GM18951 (cell line): ENCODE data around the gene FKBP5.
"Not testable (repeated sequence)": the region's sequence is repeated elsewhere in the genome, so short reads cannot be mapped to it uniquely, and the experiment has no call there.

ENCODE experiments used
- POLR2A ChIP-seq: IDR thresholded peaks from 4 replicates; pipeline ENCODE4 v1.6.1; 2011; ENCODE audit warnings: mild to moderate bottlenecking; ENCODE audit not compliant: insufficient read length, insufficient read depth; ENCODE audit errors: extremely low read depth
- in situ Hi-C: fragments of 300-500 bp; cut with MboI; formaldehyde crosslinking; loops from one replicate; pipeline ENCODE4 v1.12.0; 2022; ENCODE audit warnings: low sequenced_read_pairs, mixed read lengths, inconsistent platforms; ENCODE audit not compliant: unreplicated experiment

The FKBP5 gene

DNA sequence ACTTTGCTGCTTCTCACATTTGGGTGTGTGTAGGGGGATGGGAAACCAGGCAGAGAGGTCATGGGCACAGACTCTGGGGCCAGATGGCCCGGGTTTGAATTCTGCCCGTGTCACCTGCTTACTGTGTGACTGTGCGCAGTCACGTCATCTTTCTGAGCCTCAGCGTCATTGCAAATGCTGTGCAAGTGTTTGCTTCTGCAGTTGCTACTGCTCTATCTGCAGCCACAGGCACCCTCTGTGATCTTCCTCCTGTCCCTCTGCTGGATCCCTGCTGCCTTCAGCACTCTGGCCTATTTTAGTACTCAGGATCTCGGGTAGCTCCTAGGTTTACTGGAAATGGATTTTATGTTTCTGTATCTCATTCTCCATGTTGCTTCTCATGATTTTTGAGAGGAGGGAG is 135.4 kb downstream of the FKBP5 start:
- TF ChIP-seq POLR2A, result no peak
- in situ Hi-C loops, result no loop called here

DNA sequence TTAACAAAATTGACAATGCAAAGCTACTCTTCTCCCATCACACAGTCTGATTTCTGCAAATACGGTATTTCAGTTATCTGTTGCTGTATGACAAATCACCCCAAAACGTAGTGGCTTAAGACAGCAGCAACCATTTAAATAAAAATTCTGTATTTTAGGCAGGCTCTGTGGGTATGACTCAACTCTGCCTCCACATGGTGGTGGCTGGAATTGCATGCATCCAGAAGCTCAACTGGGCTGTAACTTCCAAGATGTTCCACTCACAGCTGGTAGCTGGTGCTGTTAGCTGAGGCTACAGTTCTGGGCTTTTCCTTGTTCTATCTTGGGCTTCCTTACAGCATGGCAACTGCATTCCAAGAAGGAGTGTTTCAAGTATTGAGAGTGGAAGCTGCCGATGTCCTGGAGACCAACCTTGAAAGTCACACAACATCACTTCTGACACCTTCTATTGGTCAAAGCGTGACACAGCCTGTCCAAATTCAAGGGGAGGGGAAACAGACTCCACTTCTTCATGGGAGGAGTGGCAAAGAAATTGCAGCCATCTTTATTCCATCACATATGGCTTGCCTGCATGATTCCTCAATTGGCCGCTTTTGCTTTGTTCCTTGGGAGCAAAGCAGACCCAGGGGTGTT is 136.3 kb downstream of the FKBP5 start:
- in situ Hi-C loops, result no loop called here
- no peak for TF ChIP-seq POLR2A

DNA sequence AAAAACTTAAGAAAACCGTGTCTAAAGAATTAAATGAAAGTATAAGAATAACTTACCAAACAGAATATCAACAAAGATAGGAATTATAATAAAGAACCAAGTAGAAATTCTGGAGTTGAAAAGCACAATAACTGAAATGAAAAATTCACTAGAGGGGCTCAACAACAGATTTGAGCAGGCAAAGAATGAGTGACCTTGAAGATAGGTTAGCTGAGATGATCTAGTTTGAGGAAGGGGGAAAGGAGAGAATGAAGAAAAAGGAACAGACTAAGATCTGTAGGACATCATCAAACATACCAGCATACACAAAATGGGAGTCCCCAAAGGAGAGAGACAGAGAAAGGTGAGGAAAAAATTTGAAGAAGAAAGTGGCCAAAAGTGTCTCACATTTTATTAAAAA is 138.3 kb downstream of the FKBP5 start:
- in situ Hi-C loops, result no loop called here
- no peak for TF ChIP-seq POLR2A

DNA sequence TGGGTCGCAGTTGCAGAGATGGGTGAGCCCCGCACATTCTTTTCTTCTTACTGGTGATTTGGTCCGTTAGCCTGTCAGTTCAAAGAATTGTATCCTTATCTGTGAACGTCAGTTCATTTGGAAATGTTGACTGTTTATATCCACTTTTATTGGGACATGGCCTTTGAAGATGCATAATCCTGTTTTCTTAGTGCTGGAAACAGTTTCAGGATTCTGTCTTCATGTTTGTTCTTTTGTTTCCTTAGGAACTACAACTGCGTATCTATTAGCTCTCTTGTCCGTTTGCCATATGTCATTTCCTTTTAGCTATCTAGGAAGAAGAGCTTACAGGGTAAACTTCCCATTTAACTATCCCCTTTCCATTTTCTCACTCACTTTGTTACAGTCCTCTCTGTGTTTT is 141.0 kb downstream of the FKBP5 start:
- in situ Hi-C loops, result no loop called here
- TF ChIP-seq POLR2A, result no peak

DNA sequence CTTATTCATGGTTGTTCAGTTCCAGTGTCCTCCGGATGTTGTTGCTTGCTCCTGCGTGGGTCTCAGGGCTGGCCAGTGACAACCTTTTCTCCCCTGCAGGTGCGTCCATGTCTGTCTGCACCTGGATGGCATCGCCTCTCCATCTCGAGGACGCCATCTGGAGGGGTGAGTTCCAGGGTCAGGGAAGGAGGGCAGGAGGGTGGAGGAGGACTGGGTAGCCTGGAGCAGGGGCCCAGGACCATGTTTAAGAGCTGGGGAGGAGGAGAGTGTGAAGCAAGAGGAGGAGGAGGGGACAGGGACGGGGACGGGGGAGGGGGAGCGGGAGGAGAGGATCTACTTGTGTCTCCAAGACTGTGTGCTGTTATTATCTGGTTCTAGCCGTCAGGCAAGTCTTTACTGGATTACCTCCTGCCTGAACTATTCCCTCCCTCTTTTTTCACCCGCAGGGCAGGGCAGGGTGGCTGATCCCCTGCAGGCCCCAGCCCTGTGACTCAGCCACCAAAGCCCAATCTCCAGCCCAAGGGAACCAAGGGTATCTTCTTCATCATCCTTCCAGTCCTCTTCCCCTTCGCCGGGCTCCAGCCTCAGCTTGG is 143.8 kb downstream of the FKBP5 start:
- no peak for TF ChIP-seq POLR2A
- in situ Hi-C loops, result no loop called here

DNA sequence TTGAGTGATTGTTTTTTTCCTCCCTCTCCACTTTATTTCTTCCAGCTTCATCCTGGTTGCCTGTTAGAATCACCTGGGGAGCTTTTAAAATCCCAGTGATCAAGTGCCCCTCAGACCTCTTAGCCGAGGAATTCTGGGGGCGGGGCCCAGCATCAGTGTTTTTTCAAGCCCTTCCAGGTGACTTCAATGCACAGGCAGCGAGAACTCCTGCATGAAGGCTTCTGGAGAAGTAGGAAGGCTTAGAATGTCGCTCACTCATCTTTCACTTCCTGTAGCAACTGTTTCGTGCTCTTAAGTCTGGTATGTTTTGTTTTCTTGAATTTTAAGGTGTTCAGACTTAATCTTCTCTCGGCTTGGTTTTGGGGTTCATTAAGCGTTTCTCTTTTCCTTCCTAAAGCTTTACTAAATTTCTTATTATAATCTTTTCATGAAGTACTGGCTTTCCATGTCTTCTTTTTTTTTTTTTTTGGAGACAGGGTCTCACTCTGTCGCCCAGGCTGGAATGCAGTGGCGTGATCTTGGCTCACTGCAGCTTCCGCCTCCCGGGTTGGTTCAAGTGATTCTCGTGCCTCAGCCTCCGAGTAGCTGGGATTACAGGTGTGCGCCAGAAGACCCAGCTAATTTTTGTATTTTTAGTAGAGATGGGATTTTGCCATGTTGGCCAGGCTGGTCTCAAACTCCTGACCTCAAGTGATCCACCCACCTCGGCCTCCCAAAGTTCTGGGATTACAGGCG is 145.1 kb downstream of the FKBP5 start:
- no peak for TF ChIP-seq POLR2A
- in situ Hi-C loops, result no loop called here

DNA sequence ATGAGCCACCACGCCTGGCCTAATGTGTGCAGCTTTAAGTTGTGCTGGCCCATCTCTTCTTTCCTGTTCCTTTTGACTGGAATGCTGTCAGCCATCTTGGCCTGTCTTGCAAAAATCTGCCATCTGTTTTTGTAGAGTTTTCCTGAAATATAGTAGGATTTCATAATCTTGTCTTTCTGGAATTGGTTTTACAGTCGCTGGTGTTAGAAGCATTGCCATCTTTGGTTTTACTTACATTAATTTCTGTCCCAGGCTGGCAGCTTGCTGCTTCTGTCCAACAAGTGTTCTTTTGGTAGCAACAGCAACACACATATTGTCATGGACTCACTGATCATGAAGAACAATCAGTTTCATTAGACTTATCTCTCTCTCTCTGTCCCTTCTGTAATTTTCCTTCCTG is 146.9 kb downstream of the FKBP5 start:
- no peak for TF ChIP-seq POLR2A
- in situ Hi-C loops, result no loop called here

DNA sequence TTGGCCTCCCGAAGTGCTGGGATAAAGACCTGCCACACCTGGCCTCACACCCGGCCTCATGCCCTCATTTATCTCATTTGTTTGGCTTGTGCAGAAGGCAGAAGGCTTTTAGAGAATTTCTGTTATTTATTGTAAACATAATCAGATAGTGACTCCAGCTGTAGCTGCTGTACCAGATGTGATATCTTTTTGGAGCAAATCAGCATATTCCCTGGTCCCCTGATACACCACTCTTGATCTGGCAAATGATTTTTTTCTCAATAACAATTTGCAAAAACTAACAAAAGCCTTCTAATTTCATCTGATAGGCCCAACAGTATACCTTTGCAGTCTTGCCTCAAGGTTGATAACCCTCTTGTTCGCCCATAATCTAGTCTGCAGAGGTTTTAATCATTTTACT is 149.5 kb downstream of the FKBP5 start:
- in situ Hi-C loops, result no loop called here
- TF ChIP-seq POLR2A, result no peak

DNA sequence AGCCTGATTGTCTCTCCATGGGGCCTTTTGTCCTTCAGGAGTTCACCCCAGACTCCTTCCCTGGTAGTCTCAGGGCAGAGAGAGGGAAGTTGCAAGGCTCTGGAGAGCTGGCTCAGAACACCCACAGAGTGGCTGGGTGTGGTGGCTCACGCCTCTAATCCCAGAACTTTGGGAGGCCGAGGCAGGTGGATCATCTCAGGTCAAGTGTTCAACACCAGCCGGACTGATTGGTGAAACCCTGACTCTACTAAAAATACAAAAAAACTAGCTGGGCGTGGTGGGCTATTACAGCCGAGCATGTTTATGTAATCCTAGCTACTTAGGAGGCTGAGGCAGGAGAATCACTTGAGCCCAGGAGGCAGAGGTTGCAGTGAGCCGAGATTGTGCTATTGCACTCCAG is 152.9 kb downstream of the FKBP5 start:
- in situ Hi-C loops, result not testable (repeated sequence)

DNA sequence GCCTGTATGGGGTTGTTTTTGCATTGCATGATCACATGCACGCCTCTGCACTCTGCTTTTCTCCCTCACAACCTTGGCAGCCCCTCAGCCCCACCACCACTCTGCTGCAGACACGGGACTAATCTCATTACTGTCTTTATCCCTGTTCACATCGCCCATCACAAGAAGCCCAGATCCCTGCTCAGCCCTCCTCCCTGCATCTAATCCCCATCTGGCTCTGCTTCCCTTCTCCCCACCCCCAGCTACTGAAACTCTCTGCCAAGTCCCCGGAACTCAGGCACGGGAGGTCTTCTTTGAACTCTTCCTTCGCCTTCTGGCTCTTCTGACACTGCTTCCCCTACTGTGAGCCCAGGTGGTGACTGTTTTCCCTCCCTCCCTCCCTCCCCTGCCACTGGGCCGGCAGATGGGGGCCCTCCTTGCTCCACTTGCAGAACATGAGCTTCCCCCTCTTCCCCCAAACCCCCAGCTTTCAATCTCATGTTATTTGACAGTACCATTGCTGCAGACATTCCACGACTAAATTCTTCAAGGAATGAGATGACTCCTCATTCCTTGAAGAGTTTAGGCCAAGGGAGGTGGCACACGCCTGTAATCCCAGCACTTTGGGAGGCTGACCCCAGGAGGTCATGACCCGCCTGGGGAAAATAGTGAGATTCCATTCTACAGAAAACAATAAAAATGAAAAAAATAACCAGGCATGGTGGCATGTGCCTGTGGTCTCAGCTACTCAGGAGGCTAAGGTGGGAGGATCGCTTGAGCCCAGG is 154.1 kb downstream of the FKBP5 start:
- in situ Hi-C loops, result no loop called here
- no peak for TF ChIP-seq POLR2A

DNA sequence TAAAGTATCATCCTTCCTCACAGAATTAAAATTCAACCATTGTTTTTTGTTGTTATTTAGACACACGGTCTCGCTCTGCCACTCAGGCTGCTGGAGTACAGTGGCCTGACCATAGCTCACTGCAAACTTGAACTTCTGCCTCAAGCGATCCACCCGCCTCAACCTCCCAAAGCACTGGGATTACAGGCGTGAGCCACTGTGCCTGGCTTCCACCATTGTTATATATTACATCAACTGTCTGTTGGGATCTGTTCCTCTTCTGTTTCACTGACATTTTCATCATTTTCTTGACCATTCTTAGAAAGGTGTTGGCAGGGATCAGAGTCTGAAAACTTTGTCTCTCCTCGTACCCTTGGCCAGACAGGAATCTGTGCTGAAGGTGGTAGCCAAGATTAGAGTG is 154.7 kb downstream of the FKBP5 start:
- in situ Hi-C loops, result no loop called here
- no peak for TF ChIP-seq POLR2A

DNA sequence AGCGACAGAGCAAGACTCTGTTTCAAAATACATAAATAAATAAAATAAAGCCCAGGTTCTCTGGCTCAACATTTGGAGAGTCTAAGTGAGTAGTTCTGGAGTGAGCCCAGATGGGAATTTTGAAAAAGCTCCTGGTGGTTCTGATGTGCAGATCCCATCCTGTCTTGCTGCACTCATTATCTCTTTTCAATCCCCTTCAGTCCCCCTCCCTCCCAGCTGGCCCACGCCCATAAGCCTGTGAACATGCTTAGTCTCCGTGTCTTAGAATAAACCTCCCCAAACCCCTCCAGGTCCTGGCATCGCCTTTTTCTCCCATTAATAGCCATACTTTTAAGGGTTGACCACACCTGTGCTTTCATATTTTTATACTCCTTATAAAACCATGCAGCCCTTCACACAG is 156.6 kb downstream of the FKBP5 start:
- TF ChIP-seq POLR2A, result no peak
- in situ Hi-C loops, result no loop called here

DNA sequence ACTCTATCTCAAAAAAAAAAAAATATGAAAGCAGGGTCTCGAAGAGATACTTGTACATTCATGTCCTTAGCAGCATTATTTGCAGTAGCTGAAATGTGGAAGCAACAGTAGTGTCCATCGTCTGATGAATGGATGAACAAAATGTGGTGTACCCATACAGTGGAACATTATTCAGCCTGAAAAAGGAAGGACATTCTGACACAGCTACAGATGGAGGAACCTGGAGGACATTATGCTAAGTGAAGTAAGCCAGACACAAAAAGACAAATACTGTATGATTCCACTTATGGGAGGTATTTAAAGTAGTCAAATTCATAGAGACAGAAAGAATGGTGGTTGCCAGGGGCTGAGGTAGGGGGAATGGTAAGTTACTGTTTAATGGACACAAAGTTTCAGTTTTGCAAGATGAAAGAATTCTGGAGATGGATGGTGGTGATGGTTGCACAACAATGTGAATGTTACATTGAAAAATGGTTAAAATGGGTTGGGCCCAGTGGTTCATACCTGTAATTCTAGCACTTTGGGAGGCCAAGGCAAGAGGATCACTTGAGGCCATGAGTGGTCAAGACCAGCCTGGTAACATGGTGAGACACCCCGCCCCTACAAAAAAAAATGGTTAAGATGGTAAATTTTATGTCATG is 164.2 kb downstream of the FKBP5 start:
- TF ChIP-seq POLR2A, result no peak
- in situ Hi-C loops, result no loop called here
